ENCODE data around the gene TMEM178B. TPM values are rescaled to one million over a fixed set of nuclear protein-coding genes. Genes with fewer than 3 reads are reported as not detected.
A peak's percentile ranks its signal among the peaks of the same experiment; 100 is the strongest.

The TMEM178B gene
- total RNA-seq, 1 donor from 2014 or later = 35.9 TPM

- no peak for DNase-seq
- Histone ChIP-seq H3K36me3 (no peaks in the 10 kb centered on the region), H3K4me3 (no peak overlapping the region), H3K27ac (replicated peaks) (peak overlapping the region; percentile 91), H3K27me3 (ENCODE audit: low read depth) (no peaks in the 10 kb centered on the region), H3K9me3 (replicated peaks) (no peaks in the 10 kb centered on the region), H3K4me1 (peaks cover 48% of the 10 kb centered on the region)
- no peak for TF ChIP-seq CTCF (IDR thresholded peaks at IDR 0.05; ENCODE audit: borderline replicate concordance)
- intact Hi-C loops (cut with micrococcal nuclease) = no loop called here
Measured at GRCh38 chr7:141306081-141306480, 232.2 kb downstream of the TMEM178B start.

GRCh38 chr7:141312395-141312794 lies 238.5 kb downstream of the TMEM178B start:
- Histone ChIP-seq H3K27me3 (ENCODE audit: low read depth) (no peaks in the 10 kb centered on the region), H3K36me3 (no peaks in the 10 kb centered on the region), H3K9me3 (replicated peaks) (no peaks in the 10 kb centered on the region), H3K4me1 (peaks cover 63% of the 10 kb centered on the region), H3K4me3 (no peak overlapping the region), H3K27ac (replicated peaks) (peak overlapping the region; percentile 70)
- TF ChIP-seq CTCF (IDR thresholded peaks at IDR 0.05; ENCODE audit: borderline replicate concordance) = no peak
- intact Hi-C loops (cut with micrococcal nuclease) = no loop called here
- no peak for DNase-seq

- TF ChIP-seq CTCF (IDR thresholded peaks at IDR 0.05; ENCODE audit: borderline replicate concordance) = no peak
- no peaks in the 10 kb centered on the region for H3K9me3 ChIP-seq (replicated peaks)
- peaks cover 66% of the 10 kb centered on the region for H3K4me1 ChIP-seq
- intact Hi-C loops (cut with micrococcal nuclease) = no loop called here
- H3K4me3 ChIP-seq = no peak overlapping the region
- peak overlapping the region; percentile 70 for H3K27ac ChIP-seq (replicated peaks)
- H3K27me3 ChIP-seq (ENCODE audit: low read depth) = no peaks in the 10 kb centered on the region
- no peak for DNase-seq
- H3K36me3 ChIP-seq = no peaks in the 10 kb centered on the region
Measured at GRCh38 chr7:141312828-141313521, 239.1 kb downstream of the TMEM178B start.

GRCh38 chr7:141313896-141314295 lies 240.0 kb downstream of the TMEM178B start:
- peak overlapping the region; percentile 70 for H3K27ac ChIP-seq (replicated peaks)

GRCh38 chr7:141317033-141317585 lies 243.2 kb downstream of the TMEM178B start:
- peaks cover 84% of the 10 kb centered on the region for H3K4me1 ChIP-seq
- intact Hi-C loops (cut with micrococcal nuclease) = no loop called here
- TF ChIP-seq CTCF (IDR thresholded peaks at IDR 0.05; ENCODE audit: borderline replicate concordance) = no peak
- H3K9me3 ChIP-seq (replicated peaks) = no peaks in the 10 kb centered on the region
- peak overlapping the region; percentile 8 for H3K27ac ChIP-seq (replicated peaks)
- H3K4me3 ChIP-seq = no peak overlapping the region
- no peaks in the 10 kb centered on the region for H3K36me3 ChIP-seq
- H3K27me3 ChIP-seq (ENCODE audit: low read depth) = no peaks in the 10 kb centered on the region
- DNase-seq = no peak

More at GRCh38 chr7:141313896-141314295, 240.0 kb downstream of the TMEM178B start:
- no peak for DNase-seq
- Histone ChIP-seq H3K9me3 (replicated peaks) (no peaks in the 10 kb centered on the region), H3K4me1 (peaks cover 72% of the 10 kb centered on the region), H3K27me3 (ENCODE audit: low read depth) (no peaks in the 10 kb centered on the region), H3K36me3 (no peaks in the 10 kb centered on the region), H3K4me3 (no peak overlapping the region)
- intact Hi-C loops (cut with micrococcal nuclease) = no loop called here
- no peak for TF ChIP-seq CTCF (IDR thresholded peaks at IDR 0.05; ENCODE audit: borderline replicate concordance)

All from left ventricle myocardium inferior (tissue), 1 donor.